NCI-H128 (cell line): ENCODE measurements around the gene TMEM200A.

Source experiments
- DNase-seq: peaks from one replicate; lab custom pipeline; 2025; ENCODE audit not compliant: unreplicated experiment; lab: John Stamatoyannopoulos, UW

The TMEM200A gene

DNA sequence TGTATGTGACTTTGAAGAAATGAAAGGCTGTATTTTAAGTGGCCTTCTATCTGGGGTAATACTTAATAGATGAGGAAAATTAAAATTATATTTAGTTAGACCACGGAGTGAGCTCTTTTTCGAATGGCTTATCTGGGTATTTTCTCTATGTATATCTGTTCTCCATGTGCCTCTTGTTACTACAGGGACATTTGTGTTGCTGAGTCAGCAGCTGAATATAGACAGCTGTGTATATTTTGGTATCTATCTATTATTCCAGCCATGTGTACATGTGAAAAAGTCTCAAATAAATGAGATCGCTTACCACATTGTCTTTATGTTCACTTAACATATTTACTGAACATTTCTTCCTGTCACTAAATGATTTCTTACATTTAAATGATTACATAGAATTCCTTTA, 57.2 kb downstream of the TMEM200A start:
- no peak for DNase-seq

DNA sequence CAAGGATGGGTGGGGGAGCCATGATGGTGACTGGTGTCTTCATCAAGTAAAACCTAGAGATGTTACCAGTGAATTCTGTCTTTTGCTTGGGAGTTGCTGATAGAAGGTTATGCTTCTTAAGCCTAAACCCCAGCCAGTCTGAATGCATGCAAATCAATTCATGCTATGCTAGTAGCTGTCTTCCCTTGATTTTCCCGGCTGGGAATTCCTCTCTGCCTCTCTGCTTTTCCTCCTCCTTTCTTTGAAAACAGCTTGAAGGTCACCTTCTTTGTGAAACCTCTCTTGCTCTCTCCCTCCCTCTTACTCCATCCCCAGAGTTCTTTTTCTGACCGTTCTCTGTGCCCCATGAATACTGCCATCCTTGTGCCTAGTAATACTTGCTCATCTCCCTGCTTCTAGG, 58.9 kb downstream of the TMEM200A start:
- DNase-seq = no peak

DNA sequence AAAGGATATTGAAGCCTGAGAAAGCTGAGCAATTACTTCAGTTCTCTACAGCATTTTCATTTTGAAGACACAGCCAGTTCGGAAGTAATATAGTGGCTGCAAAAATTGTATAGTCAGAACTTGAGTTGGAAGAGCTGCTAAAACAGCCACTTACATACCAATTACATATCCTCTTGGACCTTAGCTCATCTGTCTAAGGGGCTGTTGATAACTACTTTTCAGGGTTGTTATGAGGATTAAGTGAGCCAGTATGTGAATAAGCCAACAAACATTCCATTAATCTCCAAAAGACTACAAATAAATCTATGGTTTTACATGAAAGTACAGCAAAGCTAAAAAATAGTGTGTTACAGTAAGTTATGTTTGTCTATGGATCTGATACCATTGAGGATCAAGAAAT, 59.7 kb downstream of the TMEM200A start:
- no peak for DNase-seq

DNA sequence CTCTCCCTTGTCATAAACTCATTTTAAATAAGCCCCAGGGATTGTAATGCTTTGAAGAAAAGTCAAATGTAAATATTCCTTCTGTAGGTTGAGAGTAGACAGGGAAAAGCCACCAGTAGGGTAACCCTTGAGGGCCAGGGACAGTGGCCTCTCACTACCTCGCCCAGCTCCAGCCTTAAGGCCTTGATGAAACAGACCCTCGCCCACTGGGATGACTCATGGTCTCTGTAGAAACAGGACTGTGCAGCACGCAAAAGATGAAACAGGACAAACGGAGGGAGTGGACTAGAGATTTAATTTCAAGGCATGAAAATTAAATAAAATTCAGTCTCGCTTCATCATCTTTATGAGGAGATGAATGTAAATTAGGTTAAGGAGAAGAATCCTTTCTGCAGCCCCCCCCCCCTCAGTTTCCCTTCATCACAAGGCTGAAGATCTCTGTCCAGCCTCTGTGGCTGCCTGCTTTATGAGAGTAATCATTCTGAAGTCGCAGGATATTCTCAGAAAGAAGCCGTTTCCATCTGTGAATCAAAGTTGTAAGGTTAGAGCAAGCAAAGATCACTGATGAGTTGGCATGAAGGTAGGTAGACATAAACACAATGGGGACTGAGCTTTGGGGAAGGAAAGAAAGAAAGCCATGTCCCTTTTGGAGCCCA, 60.4 kb downstream of the TMEM200A start:
- no peak for DNase-seq

DNA sequence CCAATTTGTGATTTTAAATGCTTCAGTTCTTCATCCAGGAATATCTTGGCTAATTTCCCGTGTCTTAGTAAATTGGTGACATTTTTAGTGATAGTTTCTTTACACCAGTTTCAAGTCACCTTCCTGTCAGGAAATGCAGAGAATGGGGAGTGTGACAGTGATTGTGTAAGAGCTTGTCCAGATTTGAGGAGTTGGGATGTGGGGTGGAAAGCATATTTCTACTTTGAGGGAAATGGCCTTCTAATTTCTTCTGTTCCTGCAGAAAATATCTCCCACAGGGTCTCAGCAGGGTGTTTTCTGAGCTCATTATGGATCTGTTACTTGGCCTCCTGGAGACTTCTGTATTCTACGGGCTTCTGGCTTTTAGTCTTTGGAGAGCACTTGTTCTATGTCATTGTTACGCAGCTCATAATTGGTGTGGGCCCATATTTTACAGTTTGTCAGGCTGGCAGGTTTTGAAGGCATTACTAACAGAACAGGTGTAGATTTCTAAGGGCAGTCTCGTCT, 65.6 kb downstream of the TMEM200A start:
- no peak for DNase-seq

DNA sequence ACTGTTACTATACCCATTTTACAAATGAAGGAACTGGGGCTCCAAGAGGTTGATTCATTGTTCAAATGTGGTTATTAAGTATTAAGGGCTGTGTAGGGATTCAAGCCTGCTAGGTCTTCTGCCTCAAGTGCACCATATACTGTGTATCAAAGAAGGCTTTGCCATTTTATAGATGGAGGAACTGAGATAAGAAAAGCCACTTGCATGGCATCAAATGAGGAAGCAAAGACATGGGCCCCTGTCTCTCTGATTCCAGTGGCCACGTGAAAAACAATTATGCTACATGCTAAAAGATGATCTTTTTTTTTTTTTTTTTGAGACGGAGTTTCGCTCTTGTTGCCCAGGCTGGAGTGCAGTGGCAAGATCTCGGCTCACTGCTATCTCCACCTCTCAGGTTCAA, 67.0 kb downstream of the TMEM200A start:
- DNase-seq = no peak

DNA sequence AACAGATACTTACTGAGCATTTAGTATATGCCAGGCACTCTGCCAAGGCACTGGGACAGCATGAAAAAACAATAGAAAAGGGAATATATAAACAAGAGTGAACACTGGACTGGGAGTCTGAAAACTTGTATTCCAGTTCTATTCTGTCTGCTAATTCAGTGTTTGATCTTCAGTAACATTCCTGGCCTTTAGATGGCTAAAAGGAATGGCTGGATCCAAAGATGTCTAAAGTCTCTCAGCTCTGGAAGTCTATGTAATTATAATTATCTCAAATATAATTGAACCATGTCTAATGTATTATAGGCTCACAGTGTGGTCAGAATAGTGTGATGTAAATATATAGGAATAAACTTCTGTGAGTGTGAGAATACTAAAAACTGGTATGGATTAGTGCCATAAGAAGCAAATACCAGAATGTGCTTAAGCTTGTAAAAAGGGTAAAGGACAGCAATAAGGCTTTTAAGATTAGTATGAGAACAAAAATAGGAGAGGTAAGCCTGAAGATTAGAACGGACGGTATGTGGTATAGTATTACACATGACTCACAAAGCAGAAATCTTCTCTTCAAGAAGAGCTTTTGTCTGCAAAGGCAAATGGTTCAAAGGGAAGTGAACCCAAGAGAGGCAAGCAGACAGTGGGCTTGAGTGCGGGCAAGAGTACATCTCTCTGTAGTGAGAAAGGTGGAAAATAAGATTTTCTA, 68.5 kb downstream of the TMEM200A start:
- no peak for DNase-seq

DNA sequence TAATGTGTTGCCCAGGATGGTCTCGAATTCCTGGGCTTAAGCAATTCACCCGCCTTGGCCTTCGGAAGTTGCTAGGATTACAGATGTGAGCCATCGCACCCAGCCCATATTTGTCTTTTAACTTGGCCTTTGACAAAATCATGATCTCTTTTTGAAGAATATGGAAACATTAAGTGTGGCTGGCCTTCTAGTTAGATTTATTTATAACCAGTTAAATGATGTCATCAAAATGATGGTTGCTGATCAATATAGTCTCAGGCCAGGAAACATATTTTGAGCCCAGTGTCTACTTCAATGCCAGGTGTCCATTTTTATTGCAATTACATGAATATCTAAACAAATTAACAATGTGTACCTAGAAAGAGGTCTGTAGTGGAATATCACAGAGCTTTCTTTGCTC, 69.4 kb downstream of the TMEM200A start:
- DNase-seq = no peak

DNA sequence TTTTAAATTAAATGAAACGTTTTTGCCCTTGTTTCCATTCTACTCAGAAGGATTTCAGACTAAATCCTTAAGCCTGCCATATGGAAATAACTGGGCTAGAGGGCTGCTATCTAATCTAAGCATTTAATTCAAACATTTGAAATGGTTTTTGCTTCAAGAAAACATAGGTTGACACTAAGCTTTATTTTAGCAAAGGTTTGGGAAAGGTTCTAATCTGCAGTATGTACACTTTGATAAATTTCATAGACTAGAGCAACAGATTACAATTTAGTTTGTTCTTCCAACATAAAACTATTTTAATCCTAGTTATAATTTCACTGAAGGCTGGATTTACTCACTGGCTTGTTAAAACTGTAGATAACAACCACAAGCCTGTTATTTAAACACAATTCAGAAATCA, 72.1 kb downstream of the TMEM200A start:
- DNase-seq = no peak

DNA sequence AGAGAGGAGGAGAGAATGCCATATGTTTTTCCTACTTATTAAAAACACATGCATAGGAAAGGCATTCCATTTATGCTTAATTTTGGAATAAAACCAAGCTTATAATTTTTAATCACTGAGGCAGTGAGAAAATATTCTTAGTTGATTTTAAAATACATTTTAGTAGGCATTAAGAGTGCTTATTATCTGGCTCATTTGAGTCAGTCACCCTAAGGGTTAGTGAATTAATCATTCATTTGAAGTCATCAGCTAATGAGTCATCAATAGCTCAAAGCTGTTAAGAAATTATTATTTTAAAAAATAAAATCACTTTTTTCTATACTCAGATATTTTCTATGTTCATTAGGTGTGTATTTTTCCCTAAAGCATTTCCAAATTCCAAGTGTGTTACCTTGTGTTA, 81.6 kb downstream of the TMEM200A start:
- DNase-seq = no peak

DNA sequence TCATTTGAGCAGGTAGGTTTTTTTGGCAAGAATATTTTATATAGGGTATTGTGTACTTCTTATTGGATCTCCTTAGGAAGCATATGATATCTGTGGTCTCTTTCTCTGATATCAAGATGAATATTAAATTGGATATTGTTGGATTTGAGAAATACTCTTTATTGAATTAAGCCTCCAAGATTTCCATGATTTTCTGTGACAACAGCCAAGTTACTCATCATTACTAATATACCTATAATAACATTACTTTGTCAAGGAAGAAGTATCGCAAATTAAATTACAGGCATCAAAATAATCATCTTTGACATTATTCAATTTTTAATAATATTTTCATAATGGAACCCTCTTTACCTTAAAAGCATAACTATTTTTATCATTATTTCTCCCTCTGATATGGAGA, 86.5 kb downstream of the TMEM200A start:
- DNase-seq = no peak

DNA sequence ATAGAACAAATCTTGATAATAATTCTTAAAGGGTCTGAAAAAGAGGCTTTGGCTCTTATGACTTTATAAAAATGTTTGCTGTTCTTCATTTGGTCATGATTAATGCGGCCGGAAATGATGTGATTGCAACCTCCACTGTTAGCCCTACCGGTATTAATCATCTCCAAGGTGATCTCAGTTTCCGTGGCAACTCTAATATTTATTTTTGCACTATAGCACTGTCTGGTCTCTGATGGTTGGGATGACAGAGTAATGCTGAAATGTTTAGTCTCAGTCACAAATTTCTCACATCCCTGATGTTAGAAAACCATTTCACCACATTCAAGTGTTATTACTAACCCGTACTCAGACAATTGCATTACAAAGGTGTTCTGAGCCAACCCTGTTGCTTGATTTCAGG, 87.4 kb downstream of the TMEM200A start:
- DNase-seq = no peak

DNA sequence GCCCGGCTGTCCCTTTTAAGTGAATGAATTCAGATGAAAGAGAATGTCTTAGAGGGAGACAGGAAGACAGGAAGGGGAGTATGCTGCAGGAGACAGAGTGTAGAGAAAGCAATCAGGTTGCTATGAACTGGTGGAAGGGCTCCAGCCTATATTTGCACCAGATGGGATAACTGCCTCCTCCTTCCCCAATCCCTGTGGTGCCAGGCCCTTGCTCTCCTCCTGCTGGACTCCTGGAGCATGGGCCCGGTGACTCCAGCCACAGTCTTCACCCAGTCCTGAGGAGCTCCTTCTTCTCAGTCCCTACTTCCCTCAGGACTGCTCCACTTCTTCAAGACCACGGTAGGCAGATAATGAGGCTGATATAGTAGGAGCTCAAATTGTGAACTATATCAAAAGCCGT, 91.8 kb downstream of the TMEM200A start:
- DNase-seq = no peak

DNA sequence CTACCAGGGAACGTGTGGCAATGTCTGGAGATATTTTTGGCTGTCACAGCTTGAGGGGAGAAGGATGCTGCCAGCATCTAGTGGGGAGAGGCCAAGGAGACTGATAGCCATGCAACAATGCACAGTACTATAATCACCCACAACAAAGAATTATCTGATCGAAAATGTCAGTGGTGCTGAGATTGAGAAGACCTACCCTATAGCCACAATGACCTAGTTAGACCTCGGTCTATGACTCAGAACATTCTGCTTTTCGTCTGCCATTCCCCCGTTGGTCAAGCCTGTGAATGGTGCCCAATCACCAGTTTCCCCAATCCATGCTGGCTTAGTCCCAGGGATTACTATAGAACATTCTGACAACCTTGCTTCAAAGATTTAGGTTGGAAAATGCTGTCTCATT, 93.5 kb downstream of the TMEM200A start:
- DNase-seq = no peak

DNA sequence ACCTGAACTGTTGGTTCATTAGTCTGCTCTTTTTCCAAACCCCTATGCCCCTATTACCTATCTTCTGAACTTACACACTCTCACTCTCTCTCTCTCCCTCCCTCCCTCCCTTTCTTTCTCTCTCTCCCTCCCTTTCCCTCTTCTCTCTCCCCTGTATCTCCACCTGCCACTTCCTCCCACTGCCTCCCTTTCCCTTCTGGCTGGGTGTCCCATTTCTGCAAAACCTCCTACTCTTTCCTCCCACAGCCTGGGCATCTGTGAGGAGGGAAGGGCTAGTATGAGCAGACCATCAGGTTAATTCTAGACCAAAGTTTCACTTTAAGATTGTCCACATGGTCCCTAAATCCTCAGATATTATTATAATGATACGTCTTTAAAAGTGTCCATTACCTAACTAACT, 95.1 kb downstream of the TMEM200A start:
- no peak for DNase-seq

DNA sequence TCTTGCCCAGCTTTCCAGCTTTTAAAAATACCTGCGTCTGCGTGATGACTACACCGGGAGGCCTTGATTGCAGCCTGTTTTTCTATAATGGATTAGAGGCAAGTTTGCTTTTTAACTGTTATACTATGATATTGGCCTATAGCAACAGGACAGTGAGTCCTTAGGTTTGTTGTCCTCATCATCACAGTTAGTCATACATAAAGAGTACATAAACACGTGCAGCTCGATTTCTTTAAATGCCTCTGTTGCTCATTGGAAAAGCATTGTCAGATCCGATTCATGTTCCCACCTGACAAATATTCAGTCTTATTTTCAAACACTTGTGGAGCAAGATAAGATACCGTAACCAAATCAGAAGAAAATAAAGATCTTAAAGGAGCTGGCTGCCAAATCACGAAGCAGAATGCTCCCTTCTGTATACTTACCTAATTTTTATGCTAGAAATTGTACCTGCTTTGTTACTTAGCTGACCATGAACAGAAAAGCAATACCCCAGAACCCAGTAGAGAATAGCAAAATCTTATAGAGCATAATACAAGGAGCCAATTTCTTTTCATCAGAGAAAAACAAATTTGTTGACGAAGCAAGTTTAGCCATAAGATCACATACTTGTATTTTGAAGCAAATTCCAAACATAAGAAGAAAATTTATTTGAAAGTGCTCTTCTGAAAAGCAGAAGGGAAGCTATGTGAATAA, 100.4 kb downstream of the TMEM200A start:
- no peak for DNase-seq

DNA sequence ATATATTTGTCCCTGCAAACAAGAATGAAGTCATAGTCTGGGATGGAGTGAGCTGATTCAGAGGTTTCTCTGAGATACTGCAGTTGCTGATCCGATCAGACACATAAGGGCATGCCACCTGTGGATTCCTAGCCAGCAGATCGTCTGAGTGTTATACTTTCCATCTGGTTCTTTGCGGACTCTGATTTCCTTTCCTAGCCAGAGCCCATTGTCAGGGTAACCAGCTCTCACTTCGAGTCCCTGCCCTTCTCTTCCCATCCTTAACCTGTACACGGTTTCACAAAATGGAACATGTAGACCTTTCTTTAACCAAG, 100.9 kb downstream of the TMEM200A start:
- DNase-seq = no peak

DNA sequence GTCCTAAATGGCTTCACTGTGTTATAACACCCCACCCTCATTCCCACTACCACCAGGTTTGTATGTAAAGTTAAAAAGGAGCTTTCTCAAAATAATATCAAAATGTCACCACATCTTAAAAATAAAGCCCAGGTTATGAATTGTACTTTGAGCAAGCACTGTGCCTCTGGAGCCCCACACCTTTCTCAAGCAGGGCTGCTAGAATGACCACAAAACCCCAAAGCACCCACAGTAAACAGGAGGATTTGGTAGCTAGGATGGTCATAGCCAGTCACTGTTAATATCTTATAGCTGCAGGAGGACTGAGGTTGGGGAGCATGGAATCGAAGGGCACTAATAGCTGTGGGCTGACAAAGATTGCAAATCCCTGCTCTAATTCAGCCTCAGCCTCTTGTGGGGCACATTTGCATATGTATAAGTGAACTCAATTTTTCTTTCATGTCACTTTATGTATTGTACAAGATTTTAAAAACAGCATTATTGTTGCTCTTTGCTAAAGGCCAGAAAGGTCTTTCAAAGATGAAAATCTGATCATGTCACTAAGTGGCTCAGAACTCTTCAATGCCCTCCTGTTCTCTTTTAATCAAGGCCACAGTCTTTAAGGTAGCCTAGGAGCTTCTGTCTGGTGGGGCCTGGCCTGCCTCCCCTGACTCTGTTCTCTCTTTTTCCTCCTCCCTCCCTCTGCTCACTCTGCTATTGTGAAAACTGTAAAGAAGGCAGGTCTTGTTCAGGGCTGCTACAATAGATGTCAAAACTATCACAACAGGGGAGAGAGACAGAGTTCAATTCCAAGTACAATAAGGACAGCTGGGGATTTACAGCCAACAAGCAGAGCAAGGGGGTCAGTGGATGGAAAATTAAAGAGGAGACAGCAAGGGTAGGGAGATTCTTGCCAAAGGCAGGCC, 101.6 kb downstream of the TMEM200A start:
- DNase-seq = no peak

DNA sequence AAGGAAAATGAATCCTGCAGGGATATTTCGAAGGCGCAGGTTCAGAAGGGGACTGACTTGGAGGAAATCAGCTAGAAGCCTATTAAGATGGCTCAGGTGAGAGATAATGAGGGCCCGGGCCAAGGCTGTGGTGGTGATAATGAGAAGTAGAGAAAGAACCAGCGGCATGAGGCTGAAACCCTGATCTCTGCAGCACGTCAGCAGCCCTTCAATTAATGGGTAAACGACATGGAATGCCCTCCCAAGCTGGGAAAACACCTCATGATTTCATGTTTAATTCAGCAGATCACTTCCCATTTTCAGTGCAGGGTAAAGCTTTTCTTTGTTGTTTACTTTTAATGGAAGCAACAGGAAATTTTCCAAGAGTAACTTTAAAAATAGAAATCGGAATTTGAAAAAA, 104.9 kb downstream of the TMEM200A start:
- DNase-seq = no peak

DNA sequence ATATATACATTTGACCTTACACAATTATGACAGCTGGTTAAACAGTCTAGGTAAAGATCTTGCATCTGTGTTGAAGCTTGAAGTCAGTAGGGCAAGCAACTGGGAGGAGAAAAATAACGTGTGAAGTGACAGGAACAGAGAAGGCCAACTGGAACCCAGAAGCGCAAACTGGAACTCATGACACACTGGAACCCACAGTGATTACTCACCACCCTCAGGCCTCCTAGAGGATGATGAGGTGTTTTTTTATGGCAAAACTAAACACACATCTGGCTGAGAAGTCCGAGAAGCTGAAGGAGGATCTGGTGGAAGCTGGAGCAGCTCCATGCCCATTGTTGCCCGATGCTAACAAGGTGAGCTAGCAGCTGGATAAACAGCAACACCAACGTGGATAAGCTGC, 108.1 kb downstream of the TMEM200A start:
- DNase-seq = no peak

DNA sequence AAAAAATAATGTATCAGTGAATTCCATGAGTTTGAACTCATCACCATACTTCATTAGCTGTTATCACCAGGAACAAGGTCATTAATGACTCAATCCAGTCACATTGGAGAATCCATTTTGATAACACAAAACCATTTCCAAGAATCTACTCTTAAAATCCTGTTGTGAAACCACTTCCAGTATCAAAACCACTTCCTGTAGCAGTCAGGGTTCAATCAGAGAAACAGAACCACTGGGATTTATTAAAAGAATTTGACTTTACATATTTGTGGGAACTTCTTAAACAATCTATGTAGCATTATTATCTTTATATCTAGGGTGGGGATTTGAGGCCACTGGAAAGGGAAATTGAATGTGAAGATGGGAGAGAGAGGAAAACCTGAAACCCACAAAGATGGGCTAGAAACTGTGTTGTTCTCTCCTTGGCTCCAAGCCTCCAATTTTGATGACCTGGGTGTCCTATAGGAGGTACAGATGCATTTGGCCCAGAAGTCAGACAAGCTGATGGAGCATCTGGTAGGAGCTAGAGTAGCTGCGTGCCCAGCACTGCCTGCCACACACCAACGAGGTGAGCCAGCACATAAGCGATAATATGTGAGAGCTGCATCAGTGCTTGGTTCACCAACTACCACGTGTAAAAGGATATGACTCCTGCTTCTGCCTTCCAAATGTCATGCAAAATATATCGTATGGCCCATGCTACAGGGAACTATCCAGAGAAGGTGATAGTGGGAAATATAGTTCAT, 117.0 kb downstream of the TMEM200A start:
- no peak for DNase-seq
